Calu3 (cell line): Measurements from ENCODE around the gene HRH1. TPM values are rescaled to one million over a fixed set of nuclear protein-coding genes. Genes with fewer than 3 reads are reported as not detected.
A peak's percentile ranks its signal among the peaks of the same experiment; 100 is the strongest.
"Not testable (repeated sequence)": the region's sequence is repeated elsewhere in the genome, so short reads cannot be mapped to it uniquely, and the experiment has no call there.

Experiments
- BruUV-seq: library from RNA; stranded (reverse); fragments of 400-500 nt; replicated peaks from 2 replicates; lab custom pipeline; 2021; lab: Mats Ljungman, UMichigan
- CTCF ChIA-PET: fragments of 300-600 bp; sonication (Branson Sonifier 250); formaldehyde crosslinking; loops from one replicate; lab custom pipeline; 2022; ENCODE audit warnings: antibody characterized with exemption; lab: Charles Lee
- DNase-seq: peaks from one replicate; pipeline ENCODE4 v3.0.0; 2022
- H3K27ac Mint-ChIP-seq: one replicate; pipeline ENCODE4 v1.8.0; 2022; ENCODE audit warnings: mixed read lengths; ENCODE audit not compliant: unreplicated experiment
- H3K27me3 Mint-ChIP-seq: one replicate; pipeline ENCODE4 v1.8.0; 2022; ENCODE audit warnings: mixed read lengths; ENCODE audit not compliant: unreplicated experiment
- H3K36me3 Mint-ChIP-seq: one replicate; pipeline ENCODE4 v1.8.0; 2022; ENCODE audit warnings: mild to moderate bottlenecking, moderate library complexity, mixed read lengths; ENCODE audit not compliant: insufficient read depth, unreplicated experiment
- H3K4me1 Mint-ChIP-seq: one replicate; pipeline ENCODE4 v1.8.0; 2022; ENCODE audit warnings: mild to moderate bottlenecking, low read depth, mixed read lengths; ENCODE audit not compliant: unreplicated experiment
- H3K4me3 Mint-ChIP-seq: one replicate; pipeline ENCODE4 v1.8.0; 2022; ENCODE audit warnings: mild to moderate bottlenecking, low read depth, moderate library complexity, mixed read lengths; ENCODE audit not compliant: unreplicated experiment
- H3K9me3 Mint-ChIP-seq: one replicate; pipeline ENCODE4 v1.8.0; 2022; ENCODE audit warnings: low read depth, mixed read lengths; ENCODE audit not compliant: unreplicated experiment
- intact Hi-C: fragments of 100-400 bp; cut with micrococcal nuclease; formaldehyde crosslinking; loops from one replicate; pipeline ENCODE4 v1.10.0; 2022; ENCODE audit not compliant: unreplicated experiment
- total RNA-seq: library from RNA; stranded (reverse); gene quantifications from 2 replicates; pipeline ENCODE4 v1.2.3, GENCODE V29; 2022
- TF ChIP-seq, protein P1 (sequence below): fragments of 200-600 bp; IDR thresholded peaks from one replicate; pipeline ENCODE4 v1.8.0; 2022; ENCODE audit warnings: antibody characterized with exemption; ENCODE audit not compliant: unreplicated experiment

HRH1 gene
- total RNA-seq, 1 experiment from 2014 or later = 9.1 TPM

DNA sequence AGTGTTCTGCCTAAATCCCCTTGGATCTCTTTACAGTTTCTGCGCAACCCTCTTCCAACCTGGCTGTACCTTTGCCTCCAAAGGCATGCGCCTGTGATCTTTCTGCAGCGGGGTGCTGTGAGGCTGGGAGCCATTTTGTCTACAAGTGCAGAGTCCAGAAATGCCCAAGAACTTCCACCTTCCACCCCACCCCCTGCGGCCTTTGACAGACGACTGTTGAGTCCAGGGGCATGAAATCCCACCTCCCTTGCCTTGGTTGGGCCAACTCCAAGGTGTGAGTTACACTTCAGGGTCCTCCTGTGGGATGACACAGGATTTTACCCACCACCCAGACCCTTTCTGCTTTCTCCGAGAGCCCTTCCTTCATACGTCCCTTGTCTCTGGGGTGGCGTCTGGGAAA, 24.1 kb downstream of the HRH1 start:
- CTCF ChIA-PET = no interaction called here
- TF ChIP-seq, protein P1, sequence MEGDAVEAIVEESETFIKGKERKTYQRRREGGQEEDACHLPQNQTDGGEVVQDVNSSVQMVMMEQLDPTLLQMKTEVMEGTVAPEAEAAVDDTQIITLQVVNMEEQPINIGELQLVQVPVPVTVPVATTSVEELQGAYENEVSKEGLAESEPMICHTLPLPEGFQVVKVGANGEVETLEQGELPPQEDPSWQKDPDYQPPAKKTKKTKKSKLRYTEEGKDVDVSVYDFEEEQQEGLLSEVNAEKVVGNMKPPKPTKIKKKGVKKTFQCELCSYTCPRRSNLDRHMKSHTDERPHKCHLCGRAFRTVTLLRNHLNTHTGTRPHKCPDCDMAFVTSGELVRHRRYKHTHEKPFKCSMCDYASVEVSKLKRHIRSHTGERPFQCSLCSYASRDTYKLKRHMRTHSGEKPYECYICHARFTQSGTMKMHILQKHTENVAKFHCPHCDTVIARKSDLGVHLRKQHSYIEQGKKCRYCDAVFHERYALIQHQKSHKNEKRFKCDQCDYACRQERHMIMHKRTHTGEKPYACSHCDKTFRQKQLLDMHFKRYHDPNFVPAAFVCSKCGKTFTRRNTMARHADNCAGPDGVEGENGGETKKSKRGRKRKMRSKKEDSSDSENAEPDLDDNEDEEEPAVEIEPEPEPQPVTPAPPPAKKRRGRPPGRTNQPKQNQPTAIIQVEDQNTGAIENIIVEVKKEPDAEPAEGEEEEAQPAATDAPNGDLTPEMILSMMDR = no peak
- H3K4me1 Mint-ChIP-seq = no peaks in the 10 kb centered on the region

DNA sequence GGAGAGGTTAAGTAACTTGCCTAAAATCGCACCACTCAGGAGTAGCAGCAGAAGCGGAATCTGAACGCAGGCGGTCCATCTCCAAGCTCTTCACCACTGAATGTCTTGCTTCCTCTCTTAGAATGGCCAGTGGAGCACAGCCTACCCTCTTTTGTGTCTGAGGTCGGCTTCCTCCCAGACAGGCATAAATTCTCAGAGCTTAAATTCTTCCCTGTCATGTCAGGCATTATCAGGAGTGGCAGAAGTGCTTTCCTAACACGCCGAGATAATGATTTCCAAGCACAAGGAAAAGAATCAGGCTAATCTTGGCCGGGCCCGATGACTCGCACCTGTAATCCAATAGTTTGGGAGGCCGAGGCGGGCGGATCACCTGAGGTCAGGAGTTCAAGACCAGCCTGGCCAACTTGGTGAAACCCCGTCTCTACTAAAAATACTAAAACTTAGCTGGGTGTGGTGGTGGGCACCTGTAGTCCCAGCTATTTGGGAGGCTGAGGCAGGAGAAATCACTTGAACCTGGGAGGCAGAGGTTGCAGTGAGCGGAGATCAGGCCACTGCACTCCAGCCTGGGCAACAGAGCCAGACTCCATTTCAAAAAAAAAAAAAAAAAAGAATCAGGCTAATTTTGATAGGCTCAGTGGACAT, 30.2 kb downstream of the HRH1 start:
- DNase-seq, BruUV-seq, H3K9me3 Mint-ChIP-seq, H3K36me3 Mint-ChIP-seq, intact Hi-C loops, H3K4me3 Mint-ChIP-seq, H3K27me3 Mint-ChIP-seq, H3K27ac Mint-ChIP-seq: not testable (repeated sequence)
- H3K4me1 Mint-ChIP-seq = peaks cover 17% of the 10 kb centered on the region
- CTCF ChIA-PET = interaction anchor here (0.6 kb wide), 1 partner anchor 35 kb away, joined by 4 read pairs; no protein-coding TSS in a partner anchor

More for the DNA sequence above, 24.1 kb downstream of the HRH1 start:
- no peaks in the 10 kb centered on the region for H3K36me3 Mint-ChIP-seq
- intact Hi-C loops = no loop called here
- no TSS peak for BruUV-seq
- no peak overlapping the region for H3K4me3 Mint-ChIP-seq
- peaks cover 13% of the 10 kb centered on the region for H3K27me3 Mint-ChIP-seq
- no peak for DNase-seq
- H3K9me3 Mint-ChIP-seq = no peaks in the 10 kb centered on the region
- no peak overlapping the region for H3K27ac Mint-ChIP-seq

DNA sequence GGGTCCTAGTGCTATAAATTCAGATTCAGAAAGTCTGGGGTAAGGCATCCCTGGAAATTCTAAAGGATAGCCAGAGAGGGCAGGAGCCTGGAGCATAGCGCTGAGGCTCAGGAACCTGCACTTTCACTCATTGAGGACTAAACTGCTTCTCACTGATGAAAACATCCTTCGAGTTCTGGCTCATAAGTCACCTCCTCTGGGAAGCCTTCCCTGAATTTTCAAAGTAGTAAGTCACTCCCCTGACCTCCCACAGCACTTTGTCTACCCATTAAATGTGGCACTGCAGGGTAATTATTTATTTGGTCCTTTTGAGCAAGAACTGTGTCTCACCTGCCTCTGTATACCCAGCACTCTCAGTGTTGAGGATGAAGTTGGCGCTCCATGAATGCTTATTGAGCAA, 30.9 kb downstream of the HRH1 start:
- TF ChIP-seq, protein P1 = no peak
- Mint-ChIP-seq H3K27ac (peak overlapping the region; percentile 83), H3K4me1 (peaks cover 17% of the 10 kb centered on the region), H3K4me3 (no peak overlapping the region), H3K36me3 (no peaks in the 10 kb centered on the region), H3K27me3 (no peaks in the 10 kb centered on the region), H3K9me3 (no peaks in the 10 kb centered on the region)
- BruUV-seq = no TSS peak
- intact Hi-C loops = no loop called here
- CTCF ChIA-PET = no interaction called here
- no peak for DNase-seq

DNA sequence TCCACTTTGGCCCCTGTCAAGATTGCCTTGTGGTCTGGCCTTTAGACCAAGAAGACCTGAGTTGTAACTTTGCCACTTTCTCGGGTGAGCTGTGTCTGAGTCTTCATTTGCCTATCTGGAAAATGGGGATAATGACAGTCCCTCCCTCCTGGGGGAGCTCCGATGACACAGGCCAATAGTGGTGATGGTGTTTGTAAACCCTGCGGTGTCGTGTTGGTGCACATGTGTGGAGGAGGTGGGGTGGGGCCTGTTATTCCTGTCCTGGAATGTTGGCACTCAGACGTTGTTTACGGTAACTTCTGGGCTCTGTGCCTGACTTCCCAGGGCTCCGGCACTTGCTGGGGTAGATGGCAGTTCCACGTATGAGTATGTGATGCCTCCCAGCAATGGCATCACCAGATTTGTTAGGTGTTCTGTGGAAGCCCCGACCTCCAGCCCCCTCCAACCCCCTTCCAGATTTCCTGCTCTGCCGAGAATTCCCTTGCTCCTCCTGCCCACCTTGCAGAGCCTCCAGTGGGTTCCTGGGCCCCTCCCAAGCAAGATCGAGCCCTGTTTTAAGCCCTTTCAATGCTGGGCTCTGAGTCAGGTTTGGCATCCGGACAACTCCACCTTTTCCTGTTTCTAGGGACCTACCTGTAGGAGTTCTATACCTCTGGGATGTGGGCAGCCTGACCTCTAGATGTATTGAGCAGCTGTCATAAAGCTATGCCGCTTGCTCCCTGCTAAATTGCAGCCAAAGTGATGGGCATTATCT, 31.4 kb downstream of the HRH1 start:
- peak; percentile 72 for DNase-seq
- H3K27me3 Mint-ChIP-seq = no peaks in the 10 kb centered on the region
- TF ChIP-seq, protein P1 = no peak
- H3K4me1 Mint-ChIP-seq = peaks cover 17% of the 10 kb centered on the region
- intact Hi-C loops = no loop called here
- H3K27ac Mint-ChIP-seq = peak overlapping the region; percentile 83
- peak overlapping the region; percentile 48 for H3K4me3 Mint-ChIP-seq
- H3K9me3 Mint-ChIP-seq = no peaks in the 10 kb centered on the region
- H3K36me3 Mint-ChIP-seq = no peaks in the 10 kb centered on the region
- no TSS peak for BruUV-seq
- CTCF ChIA-PET = no interaction called here
